GM10266 (cell line): ENCODE data around the gene E2F6.

Source experiments
- DNase-seq: peaks from one replicate; pipeline ENCODE4 v3.0.0; 2012; ENCODE audit errors: extremely low spot score
- CTCF ChIP-seq: IDR thresholded peaks from 2 replicates; pipeline ENCODE4 v1.5.1; 2012; ENCODE audit warnings: mild to moderate bottlenecking, low read depth; ENCODE audit not compliant: control insufficient read depth, insufficient read depth; ENCODE audit errors: missing control alignments

The E2F6 gene

GRCh38 chr2:11457935-11458334 is 8.0 kb downstream of the E2F6 start:
- TF ChIP-seq CTCF = no peak
- no peak for DNase-seq

GRCh38 chr2:11456251-11456650 is 9.7 kb downstream of the E2F6 start:
- DNase-seq = no peak

GRCh38 chr2:11454824-11455223 is 11.1 kb downstream of the E2F6 start:
- no peak for TF ChIP-seq CTCF
- DNase-seq = no peak

More at GRCh38 chr2:11456251-11456650, 9.7 kb downstream of the E2F6 start:
- TF ChIP-seq CTCF = no peak

- DNase-seq = no peak
- TF ChIP-seq CTCF = no peak
These were observed 15.2 kb downstream of the E2F6 start for GRCh38 chr2:11450791-11451190.

GRCh38 chr2:11446733-11447248 is 19.2 kb downstream of the E2F6 start:
- peak; percentile 21 for DNase-seq
- peak; percentile 64 for TF ChIP-seq CTCF

- no peak for DNase-seq
- TF ChIP-seq CTCF = no peak
These were observed 21.2 kb downstream of the E2F6 start for GRCh38 chr2:11444737-11445136.

GRCh38 chr2:11438555-11439080 is 27.3 kb downstream of the E2F6 start:
- no peak for TF ChIP-seq CTCF
- no peak for DNase-seq
